ENCODE data around the gene NPPC. TPM values are rescaled to one million over a fixed set of nuclear protein-coding genes. Genes with fewer than 3 reads are reported as not detected.

Gene NPPC
- polyA plus RNA-seq, 3 donors: not detected

GRCh38 chr2:231890896-231891513 lies 35.2 kb downstream of the NPPC start:
- Histone ChIP-seq H3K4me2 (replicated peaks; ENCODE audit: extremely low read depth, low read length, poor library complexity, severe bottlenecking) (no peak overlapping the region), H3K27me3 (ENCODE audit: control insufficient read depth in 2 of 2, insufficient read depth in 2 of 2, low read length in 2 of 2) (no peaks in the 10 kb centered on the region), H2AFZ (ENCODE audit: insufficient read depth, low read depth, low read length, poor library complexity, severe bottlenecking) (no peak overlapping the region), H3K9ac (ENCODE audit: insufficient read depth, low read length, poor library complexity, severe bottlenecking) (no peak overlapping the region), H3K27ac (ENCODE audit: low read depth in 1 of 2, low read length in 2 of 2) (no peak overlapping the region), H3K9me3 (replicated peaks in 1 of 2; ENCODE audit: control insufficient read depth in 1 of 2, insufficient read depth in 1 of 2, low read length in 2 of 2) (peaks cover 0 to 3% of the 10 kb centered on the region in 2 donors), H4K20me1 (ENCODE audit: insufficient read depth, low read length) (no peaks in the 10 kb centered on the region), H3K4me1 (ENCODE audit: control insufficient read depth in 1 of 2, insufficient read depth in 2 of 2, low read length in 2 of 2) (no peaks in the 10 kb centered on the region), H3K4me3 (replicated peaks in 1 of 3; ENCODE audit: low read depth in 2 of 3, low read length in 3 of 3) (no peak overlapping the region), H3K36me3 (replicated peaks in 1 of 2; ENCODE audit: control insufficient read depth in 1 of 2, insufficient read depth in 2 of 2, low read length in 2 of 2) (no peaks in the 10 kb centered on the region), H3K79me2 (ENCODE audit: insufficient read depth, low read length) (no peaks in the 10 kb centered on the region)
- intact Hi-C loops (cut with micrococcal nuclease): no loop called here
- Mint-ChIP-seq H3K4me1 (peaks cover 3% of the 10 kb centered on the region), H3K9me3 (peaks cover 0 to 5% (median 4%) of the 10 kb centered on the region in 7 donors), H3K27ac (no peak overlapping the region), H3K36me3 (no peaks in the 10 kb centered on the region), H3K27me3 (ENCODE audit: low read depth in 3 of 3) (peaks cover 0 to 8% (median 3%) of the 10 kb centered on the region in 3 donors), H3K4me3 (no peak overlapping the region)
- TF ChIP-seq CTCF (IDR thresholded peaks at IDR 0.05): no peak
- DNase-seq: no peak
- 95% methylated on average over 8 of the region's 11 CpGs for WGBS (ENCODE audit: insufficient coverage)

GRCh38 chr2:231887756-231888155 lies 38.4 kb downstream of the NPPC start:
- Histone ChIP-seq H3K4me2 (replicated peaks; ENCODE audit: extremely low read depth, low read length, poor library complexity, severe bottlenecking) (no peak overlapping the region), H3K27ac (ENCODE audit: low read depth in 1 of 2, low read length in 2 of 2) (no peak overlapping the region), H3K79me2 (ENCODE audit: insufficient read depth, low read length) (no peaks in the 10 kb centered on the region), H4K20me1 (ENCODE audit: insufficient read depth, low read length) (no peaks in the 10 kb centered on the region), H2AFZ (ENCODE audit: insufficient read depth, low read depth, low read length, poor library complexity, severe bottlenecking) (no peak overlapping the region), H3K36me3 (replicated peaks in 1 of 2; ENCODE audit: control insufficient read depth in 1 of 2, insufficient read depth in 2 of 2, low read length in 2 of 2) (no peaks in the 10 kb centered on the region), H3K9me3 (replicated peaks in 1 of 2; ENCODE audit: control insufficient read depth in 1 of 2, insufficient read depth in 1 of 2, low read length in 2 of 2) (peaks cover 0 to 17% of the 10 kb centered on the region in 2 donors), H3K9ac (ENCODE audit: insufficient read depth, low read length, poor library complexity, severe bottlenecking) (no peak overlapping the region), H3K4me1 (ENCODE audit: control insufficient read depth in 1 of 2, insufficient read depth in 2 of 2, low read length in 2 of 2) (no peaks in the 10 kb centered on the region), H3K4me3 (replicated peaks in 1 of 3; ENCODE audit: low read depth in 2 of 3, low read length in 3 of 3) (no peak overlapping the region), H3K27me3 (ENCODE audit: control insufficient read depth in 2 of 2, insufficient read depth in 2 of 2, low read length in 2 of 2) (no peaks in the 10 kb centered on the region)
- intact Hi-C loops (cut with micrococcal nuclease): no loop called here
- Mint-ChIP-seq H3K4me1 (peaks cover 7% of the 10 kb centered on the region), H3K27ac (no peak overlapping the region), H3K9me3 (peaks cover 2 to 18% (median 9%) of the 10 kb centered on the region in 7 donors), H3K36me3 (no peaks in the 10 kb centered on the region), H3K4me3 (no peak overlapping the region), H3K27me3 (ENCODE audit: low read depth in 3 of 3) (peaks cover 5 to 7% (median 5%) of the 10 kb centered on the region in 3 donors)
- TF ChIP-seq CTCF (IDR thresholded peaks at IDR 0.05): no peak
- 83% methylated on average over 3 of the region's 6 CpGs for WGBS (ENCODE audit: insufficient coverage)
- DNase-seq: no peak

All from CD14-positive monocyte (primary cell).